D721Med (cell line): ENCODE results near the gene TMEM150C.

Experiments
- DNase-seq: peaks from one replicate; pipeline ENCODE4 v3.0.0; 2011; ENCODE audit warnings: low spot score; ENCODE audit not compliant: insufficient read length
- FAIRE-seq: peaks from 2 replicates; lab custom pipeline; 2011; peaks lifted over from hg19 to GRCh38; lab: Jason Lieb, UNC
- TF ChIP-seq, protein P1 (sequence below): IDR thresholded peaks from 2 replicates; pipeline ENCODE4 v1.5.1; 2012; ENCODE audit warnings: mild to moderate bottlenecking, control low read depth; ENCODE audit not compliant: insufficient read depth; ENCODE audit errors: missing control alignments

TMEM150C gene

DNA sequence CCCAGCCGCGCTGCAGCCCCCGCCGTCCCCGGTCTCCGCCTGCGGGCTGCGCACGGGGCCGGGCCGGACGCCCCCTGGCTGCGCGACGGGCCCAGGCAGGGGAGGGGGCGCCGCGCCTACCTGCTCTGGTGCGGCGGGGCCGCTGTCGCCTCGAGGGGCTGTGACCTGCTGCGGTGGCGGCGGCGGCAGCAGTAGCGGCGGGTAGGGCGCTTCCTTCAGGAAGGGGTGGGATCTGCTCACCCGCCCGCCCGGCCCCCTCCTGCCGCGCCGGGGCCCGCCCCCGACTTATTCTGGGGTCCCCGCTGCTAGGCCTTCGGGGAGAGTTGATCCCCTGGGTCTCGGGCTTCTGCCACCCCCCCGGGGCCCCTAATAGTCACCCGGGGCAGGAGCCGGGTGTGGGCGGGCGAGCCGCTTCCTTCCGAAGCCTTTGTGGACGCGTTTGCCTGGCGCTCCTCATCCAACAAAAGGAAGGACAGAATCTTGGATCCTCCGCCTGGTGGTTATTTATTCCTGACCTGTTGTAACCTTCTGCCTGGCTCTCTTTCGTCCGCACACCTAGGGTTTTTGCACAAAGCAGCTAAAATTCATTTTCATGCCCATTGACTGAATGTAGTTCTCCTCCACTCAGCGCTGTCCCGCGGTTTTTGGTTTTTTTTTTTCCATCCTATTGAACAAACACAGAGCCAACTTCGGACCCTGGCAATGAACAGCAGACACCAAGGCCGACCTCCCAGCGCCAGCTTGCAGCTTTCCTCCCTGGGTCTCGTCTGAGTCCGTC is at the start of gene TMEM150C:
Gene TMEM150C, minus strand, starts transcription at position 203 of the 778 bp plus-strand sequence. CDS start 57,331 bp downstream, outside the sequence.
- no peak for FAIRE-seq
- TF ChIP-seq, protein P1, sequence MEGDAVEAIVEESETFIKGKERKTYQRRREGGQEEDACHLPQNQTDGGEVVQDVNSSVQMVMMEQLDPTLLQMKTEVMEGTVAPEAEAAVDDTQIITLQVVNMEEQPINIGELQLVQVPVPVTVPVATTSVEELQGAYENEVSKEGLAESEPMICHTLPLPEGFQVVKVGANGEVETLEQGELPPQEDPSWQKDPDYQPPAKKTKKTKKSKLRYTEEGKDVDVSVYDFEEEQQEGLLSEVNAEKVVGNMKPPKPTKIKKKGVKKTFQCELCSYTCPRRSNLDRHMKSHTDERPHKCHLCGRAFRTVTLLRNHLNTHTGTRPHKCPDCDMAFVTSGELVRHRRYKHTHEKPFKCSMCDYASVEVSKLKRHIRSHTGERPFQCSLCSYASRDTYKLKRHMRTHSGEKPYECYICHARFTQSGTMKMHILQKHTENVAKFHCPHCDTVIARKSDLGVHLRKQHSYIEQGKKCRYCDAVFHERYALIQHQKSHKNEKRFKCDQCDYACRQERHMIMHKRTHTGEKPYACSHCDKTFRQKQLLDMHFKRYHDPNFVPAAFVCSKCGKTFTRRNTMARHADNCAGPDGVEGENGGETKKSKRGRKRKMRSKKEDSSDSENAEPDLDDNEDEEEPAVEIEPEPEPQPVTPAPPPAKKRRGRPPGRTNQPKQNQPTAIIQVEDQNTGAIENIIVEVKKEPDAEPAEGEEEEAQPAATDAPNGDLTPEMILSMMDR, result peak; percentile 1
- peak; percentile 49 for DNase-seq

DNA sequence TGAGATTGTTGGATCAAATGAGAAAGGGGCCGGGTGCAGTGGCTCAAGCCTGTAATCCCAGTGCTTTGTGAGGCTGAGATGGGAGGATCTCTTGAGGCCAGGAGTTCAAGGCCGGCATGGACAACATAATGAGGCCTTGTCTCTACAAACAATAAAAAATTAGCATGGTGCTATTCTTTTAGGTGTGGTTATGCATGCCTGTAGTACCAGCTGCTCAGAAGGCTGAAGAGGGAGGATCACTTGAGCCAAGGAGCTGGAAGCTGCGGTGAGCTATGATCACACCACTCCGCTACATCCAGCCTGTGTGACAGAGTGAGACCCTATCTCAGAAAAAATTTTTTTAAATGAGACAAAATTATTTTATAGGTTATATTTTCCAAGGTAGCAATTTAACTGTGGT is 49.7 kb upstream of the TMEM150C start:
- FAIRE-seq (no peak), DNase-seq (no peak)
- TF ChIP-seq, protein P1, result no peak

DNA sequence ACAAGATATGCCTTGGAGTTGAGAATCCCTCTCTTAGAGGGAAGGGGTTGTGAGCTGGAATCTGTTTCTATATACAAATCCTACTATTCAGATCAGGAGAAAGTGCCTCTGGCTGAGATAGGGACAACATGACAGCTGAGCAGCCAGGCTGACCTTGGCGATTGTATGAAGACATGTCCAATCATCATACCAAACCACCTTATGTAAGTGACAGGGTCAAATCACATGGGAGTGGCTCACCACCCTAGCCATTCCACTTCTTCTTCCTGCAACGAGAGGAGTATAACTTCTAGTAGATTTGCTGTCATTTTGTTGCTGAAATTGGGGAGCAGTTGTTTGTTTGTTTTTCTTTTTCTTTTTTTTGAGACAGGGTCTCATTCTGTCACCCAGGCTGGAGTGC is 48.3 kb upstream of the TMEM150C start:
- TF ChIP-seq, protein P1, result no peak
- no peak for DNase-seq
- no peak for FAIRE-seq

DNA sequence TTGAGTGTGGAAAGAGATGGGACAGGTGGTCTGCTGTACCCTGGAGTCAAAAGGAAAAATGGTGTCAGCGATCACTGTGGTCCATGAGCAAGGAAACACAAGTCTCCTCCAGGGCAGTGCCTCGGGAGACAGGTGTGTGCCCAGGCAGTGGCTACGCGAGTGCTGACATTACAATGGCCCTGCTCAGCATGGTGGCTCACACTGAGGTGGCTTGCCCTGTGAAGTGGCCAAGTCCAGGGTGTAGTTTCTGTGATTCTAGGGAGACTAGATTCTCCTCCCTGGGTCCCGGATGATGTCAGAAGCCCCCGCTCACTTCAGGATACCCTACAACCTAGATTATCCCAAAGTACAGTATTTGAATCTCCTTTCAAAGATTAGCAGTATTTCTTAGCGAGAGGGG is 44.8 kb upstream of the TMEM150C start:
- FAIRE-seq (no peak), DNase-seq (no peak)
- TF ChIP-seq, protein P1, result no peak

DNA sequence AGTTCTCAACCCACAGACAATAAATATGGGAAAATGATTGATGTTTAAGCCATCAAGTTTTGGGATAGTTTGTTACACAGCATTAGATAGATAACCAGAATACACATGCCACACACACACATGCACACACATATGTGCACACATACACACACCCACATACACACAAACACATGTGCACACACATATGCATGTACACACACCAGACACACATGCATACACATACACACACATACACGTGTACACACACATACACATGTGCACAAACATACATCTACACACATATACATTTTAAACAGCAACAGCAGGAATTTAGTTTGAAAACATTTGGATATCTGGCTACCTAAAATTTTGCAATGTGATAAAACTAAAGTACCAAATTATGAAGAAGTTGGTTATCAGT is 42.7 kb upstream of the TMEM150C start:
- DNase-seq (no peak), FAIRE-seq (no peak)
- TF ChIP-seq, protein P1, result no peak

DNA sequence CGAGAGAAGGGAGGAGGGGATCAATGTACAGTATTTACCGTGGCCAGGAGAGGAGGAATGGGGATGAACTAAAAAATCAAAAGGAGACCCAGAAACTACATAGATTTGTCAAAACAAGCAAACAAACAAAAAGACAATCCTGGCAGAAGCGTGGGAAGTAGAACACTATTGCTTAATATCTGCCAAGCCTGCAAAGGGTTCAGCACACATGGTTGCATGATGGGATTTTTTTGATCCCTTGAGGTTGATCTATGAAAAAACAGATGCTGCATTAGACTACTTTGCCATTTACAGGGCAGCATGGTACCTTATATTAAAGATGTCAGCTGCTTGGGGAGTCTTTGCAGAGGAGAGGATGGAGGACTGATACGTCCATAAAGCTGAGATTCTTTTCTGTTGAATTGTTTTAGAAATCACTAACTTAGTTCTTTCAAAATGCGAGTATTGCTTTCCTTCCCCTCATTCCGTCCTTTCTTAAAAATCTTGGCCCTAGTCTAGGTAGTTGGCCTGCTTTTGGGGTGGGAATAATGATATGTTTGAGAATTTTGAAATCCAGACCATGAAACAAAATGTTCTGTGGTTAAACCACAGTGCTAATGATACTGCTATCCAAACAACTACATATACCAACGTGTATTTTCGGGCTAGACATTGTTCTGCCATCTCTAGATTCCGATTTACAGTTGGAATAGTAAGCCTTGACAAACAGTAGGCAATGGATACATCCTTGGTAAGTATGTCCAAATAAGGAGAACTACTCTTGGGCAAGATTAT is 39.6 kb upstream of the TMEM150C start:
- FAIRE-seq (no peak), DNase-seq (no peak)
- TF ChIP-seq, protein P1, result no peak
